Left kidney (tissue), 2 donors: Measurements from ENCODE around the gene GALR1. TPM values are rescaled to one million over a fixed set of nuclear protein-coding genes. Genes with fewer than 3 reads are reported as not detected.

Source experiments
- DNase-seq: peaks from one replicate; pipeline ENCODE4 v3.0.0-alpha.2; 2013
- polyA plus RNA-seq: library from polyadenylated mRNA; unstranded; fragments of 120-200 nt; gene quantifications from one replicate; pipeline ENCODE4 v1.2.1, GENCODE V29; 2013; ENCODE audit not compliant: insufficient read length

Gene GALR1
- polyA plus RNA-seq, 1 donor: 0.15 TPM

- no peak for DNase-seq
Observed at GRCh38 chr18:77320971-77321559, 71.4 kb downstream of the GALR1 start.

DNA sequence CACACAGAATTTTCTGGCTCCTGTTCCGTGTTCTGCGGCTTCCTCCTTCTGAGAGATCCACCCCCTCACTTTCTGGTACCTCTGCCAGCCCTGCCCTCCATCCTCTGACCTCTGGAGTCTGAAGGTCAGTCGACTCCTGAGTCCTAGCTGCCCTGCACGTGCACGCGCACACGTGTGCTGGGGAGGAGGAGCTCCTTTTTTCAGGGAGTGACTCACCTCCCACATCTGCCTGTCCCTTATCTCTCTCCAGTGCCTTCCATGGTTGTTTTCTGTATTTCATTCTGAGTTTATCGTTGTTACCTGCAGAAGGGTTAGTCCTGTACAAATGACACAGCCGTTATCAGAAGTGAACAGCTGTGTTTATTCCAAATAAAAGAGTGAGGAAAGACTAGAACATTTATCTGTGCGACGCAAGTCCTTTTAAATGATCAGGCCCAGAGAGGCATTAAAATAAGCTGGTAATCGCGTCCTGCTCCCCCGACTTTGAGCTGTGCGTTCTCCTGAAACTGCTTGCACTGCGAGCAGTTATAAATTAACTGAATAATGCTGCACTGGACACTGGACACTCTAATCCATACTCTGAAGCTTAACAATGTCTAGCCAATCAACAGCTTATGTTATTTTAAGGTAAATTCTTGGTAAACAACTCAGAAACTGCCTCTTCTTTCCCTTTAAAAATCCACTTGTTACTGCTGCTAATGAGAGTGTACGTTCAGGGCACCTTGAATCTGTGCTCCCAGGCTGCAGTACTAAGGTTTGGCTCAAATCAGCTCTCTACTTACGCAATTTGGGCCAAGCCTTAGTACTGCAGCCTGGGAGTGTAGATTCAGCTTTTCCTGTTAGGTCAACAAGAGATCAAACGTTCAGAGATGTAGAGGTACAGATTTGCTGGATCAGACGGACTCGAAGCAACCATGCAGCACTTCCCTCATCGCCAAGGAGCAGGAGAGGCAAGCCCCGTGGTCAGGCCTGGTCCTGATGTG, 72.5 kb downstream of the GALR1 start:
- DNase-seq: no peak

DNA sequence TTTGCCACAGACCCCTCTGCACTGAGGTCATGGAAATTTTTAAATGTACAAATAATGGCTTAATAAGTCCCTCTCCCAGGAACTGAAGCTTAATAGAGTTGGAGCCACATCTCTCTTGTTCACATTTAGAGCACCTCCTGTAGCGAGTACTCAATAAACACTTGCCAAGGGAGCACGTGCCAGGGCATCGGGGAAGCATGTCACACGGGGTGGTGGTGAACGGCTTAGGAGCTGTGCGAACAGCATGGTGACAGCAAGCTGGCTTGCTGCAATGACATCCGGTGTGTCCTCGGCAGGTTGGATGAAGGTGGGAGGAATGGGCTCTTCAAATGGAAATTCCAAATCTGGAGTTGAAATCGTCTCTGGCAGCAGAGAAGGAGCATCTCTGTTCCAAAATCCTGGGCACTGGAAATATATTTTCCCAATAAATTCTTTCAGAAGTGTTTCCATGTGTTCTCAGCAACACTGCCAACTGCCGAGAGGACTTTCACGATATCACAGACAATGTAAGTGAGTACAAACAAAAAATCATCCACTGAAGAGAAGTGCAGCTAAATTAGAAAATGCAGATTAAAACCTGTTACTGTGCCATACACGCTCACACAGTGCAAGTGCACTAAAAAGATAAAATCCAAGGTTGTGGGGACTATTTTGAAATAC, 74.1 kb downstream of the GALR1 start:
- DNase-seq: no peak

Other genes starting within 250 kb of the GALR1 start
- gene MBP, start 117.1 kb upstream of the GALR1 start, polyA plus RNA-seq: 17.1 TPM